Measurements from ENCODE around the gene PIP5K1C.

PIP5K1C gene

GRCh38 chr19:3620817-3621547 lies 79.3 kb downstream of the PIP5K1C start:
- no peak for DNase-seq

- DNase-seq = no peak
These were observed 80.0 kb downstream of the PIP5K1C start for GRCh38 chr19:3620145-3620816.

DNA sequence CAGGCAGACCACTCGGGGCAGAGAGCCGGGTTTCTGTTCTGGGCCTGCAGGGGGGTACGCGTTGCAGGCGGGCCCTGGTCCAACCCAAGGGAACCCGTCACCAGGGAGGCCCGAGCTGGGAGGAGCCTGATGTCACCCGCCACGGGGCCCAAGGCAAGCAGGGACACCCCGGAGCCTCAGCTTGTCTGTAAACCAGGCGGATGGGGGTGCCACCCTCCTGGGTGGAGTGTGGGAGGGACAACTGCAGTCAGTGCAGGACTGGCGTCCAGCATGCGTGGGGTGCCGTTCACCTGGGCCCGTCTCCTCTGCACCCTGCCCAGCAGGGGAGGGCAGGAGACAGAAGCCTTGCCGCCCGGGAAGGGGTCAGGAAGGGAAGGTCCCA lies 80.6 kb downstream of the PIP5K1C start:
- DNase-seq = no peak

- DNase-seq = no peak
These were observed 81.2 kb downstream of the PIP5K1C start for GRCh38 chr19:3618811-3619630.

DNA sequence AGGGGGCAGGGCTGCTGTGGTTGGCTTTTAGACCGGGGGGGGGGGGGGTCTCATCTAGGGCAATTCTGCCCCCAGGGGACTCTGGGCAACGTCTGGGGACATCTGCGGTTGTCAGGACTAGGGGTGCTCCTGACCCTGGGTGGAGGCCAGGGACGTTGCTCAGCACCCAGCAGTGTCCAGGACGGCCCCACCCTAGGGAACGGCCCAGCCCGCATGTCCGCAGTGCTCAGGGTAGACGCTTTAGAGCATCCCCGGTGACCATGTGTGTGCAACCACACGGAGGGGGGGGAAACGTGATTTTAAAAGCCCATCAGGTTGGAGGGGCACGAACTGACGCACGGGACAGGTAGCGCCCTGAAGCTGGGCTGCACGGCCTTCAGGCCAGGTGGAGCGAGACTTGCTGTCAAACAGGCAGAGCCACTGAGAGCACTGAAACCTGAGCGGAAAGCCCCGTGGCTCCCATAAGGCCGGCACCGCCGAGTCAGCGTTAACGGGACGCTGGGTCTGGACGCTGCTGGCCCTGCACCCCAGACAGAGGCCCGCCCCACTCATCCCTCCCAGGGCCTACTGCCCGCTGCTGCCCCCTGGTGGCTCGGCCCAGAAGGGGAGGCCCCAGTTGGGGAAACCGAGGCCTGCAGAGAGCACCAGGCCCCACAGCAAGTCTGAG lies 82.0 kb downstream of the PIP5K1C start:
- peak; percentile 70 for DNase-seq

- DNase-seq = no peak
These were observed 82.8 kb downstream of the PIP5K1C start for GRCh38 chr19:3617463-3617862.

DNA sequence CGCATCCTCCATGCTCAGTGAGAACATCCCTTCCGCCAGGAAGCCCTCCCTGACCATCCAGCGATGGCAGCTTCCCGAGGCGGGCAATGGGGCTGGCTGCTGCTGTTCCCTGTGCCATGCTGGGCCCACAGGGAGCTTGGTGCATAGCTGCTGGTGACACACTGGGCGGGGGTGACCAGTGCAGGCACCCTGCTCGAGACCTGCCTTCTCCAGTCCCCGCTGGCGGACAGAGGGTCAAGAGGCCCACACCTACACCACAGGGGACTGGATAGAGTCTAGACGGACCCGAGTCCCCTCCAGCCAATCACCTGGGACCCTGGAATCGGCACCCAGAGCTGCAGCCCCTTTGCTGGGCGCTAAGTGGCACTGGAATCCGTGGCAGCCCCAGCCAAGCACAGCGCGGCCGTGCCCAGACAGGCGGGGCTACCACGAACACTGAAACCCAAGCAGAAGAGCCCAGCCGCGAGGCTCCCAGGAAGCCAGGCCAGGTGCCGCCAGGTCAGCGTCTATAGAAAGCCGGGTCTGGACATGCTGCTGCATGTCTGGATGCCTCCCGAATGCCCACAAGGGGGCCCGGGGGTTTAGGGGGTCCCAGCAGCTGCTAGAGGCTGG lies 84.6 kb downstream of the PIP5K1C start:
- no peak for DNase-seq

- DNase-seq = no peak
These were observed 85.3 kb downstream of the PIP5K1C start for GRCh38 chr19:3614858-3615505.

- no peak for DNase-seq
These were observed 86.2 kb downstream of the PIP5K1C start for GRCh38 chr19:3613818-3614661.

DNA sequence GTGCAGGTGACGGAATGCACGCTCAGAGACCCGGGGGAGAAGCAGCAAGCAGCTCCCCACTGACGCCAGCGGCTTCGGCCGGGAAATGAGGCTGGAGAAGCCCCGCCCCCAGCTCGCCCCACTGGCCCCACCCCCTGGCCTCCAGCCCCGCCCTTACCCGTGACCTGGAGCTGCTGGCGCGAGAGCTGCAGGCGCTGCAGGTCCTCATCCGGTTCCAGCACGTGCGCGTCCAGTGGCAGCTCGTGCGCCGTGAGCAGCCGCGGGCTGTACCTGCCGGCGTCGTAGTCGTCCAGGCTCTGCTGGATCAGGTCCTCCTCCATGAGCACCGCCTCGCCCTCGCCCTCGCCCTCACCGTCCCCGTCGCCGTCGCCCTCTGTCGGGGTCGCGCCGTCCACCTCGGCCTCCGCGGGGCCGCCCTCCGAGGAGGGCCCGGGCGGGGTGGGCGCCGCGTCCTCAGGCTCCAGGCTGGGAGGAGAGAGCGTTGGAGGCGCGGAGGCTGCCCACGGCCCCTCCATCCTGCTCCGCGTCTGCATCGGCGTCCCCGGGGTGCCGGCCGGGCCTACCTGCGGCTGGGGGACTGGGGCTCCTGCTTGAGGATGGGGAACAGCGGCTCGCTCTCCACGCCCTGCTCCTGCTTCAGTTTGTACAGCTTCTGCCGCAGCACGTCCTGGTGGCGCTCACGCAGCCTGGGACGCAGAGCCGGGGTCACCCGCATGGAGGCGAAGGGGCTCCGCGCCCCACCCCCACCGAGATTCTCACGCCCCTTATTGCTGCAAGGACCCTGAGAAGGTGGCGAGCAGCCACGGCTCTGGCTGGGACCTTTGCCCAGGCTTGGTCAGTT lies 87.1 kb downstream of the PIP5K1C start:
- DNase-seq = no peak

DNA sequence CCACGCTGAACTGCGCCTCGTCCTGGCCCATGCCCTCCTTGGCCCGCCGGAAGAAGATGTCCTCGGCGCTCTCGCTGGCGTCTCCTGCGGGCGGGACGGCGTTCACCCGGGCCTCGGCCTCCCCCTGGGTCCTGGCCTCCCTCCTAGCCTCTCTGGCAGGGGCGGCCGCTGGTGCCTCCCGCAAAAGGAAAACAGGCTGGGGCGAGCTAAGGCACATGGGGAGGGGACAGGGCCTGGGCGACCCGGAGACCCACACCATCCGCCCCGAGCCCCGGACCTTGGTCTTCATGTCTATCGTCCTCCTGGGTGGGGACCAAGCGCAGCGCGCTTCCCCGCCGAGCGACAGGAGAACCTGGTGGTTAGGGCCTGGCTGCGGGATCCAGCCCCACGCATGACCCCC lies 87.9 kb downstream of the PIP5K1C start:
- no peak for DNase-seq

- no peak for DNase-seq
These were observed 88.4 kb downstream of the PIP5K1C start for GRCh38 chr19:3611841-3612240.

GRCh38 chr19:3610745-3611717 lies 89.2 kb downstream of the PIP5K1C start:
- DNase-seq = no peak

- no peak for DNase-seq
These were observed 90.2 kb downstream of the PIP5K1C start for GRCh38 chr19:3609779-3610719.

GRCh38 chr19:3608750-3609322 lies 91.4 kb downstream of the PIP5K1C start:
- DNase-seq = peak; percentile 66

DNA sequence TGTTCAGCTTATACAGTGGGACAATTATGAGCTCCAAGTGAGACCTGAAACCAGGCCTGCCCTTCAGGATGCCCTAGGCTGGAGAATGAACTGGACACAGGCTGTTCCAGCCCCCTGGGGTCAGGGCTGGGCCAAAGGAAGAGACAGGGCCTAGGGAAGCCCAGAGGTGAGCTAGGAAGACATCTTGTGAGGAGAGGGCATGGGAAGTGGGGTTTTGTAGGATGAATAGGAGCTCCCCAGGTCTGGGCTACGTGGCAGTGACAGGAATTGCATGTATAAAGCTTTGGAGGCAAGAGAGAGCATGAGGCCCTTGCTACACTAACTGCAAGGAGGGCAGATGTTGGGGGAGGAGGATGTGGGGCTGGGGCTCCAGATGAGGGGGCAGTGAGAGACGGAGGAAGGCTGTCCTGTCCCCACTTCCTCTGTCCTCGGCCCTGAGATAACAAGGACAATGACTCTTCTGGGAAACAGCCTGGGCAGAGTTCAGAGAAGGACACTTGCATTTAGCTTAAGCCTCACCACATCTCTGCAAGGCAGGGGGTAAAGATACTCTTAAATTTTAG lies 92.1 kb downstream of the PIP5K1C start:
- no peak for DNase-seq

Data from femur (tissue), 1 donor.